WTC11 (cell line): ENCODE measurements around the gene NUDT3. TPM values are rescaled to one million over a fixed set of nuclear protein-coding genes. Genes with fewer than 3 reads are reported as not detected.

ENCODE experiments used
- ATAC-seq: fragments of 200-7000 bp; cut with Tn5 transposase; 2 replicates; pipeline ENCODE4 v1.10.0; 2021; ENCODE audit warnings: mild to moderate bottlenecking, moderate library complexity
- CTCF ChIA-PET: fragments of 300-600 bp; sonication (Branson Sonifier 250); formaldehyde crosslinking; loops from one replicate; lab custom pipeline; 2021; ENCODE audit warnings: antibody characterized with exemption; lab: Charles Lee
- POLR2A ChIA-PET: fragments of 350-600 bp; sonication (Branson Sonifier 250); formaldehyde crosslinking; loops from one replicate; lab custom pipeline; 2021; ENCODE audit warnings: antibody characterized with exemption; lab: Charles Lee
- DNase-seq: peaks from one replicate; pipeline ENCODE4 v3.0.0; 2021; ENCODE audit warnings: low spot score
- H3K27ac Mint-ChIP-seq: 2 replicates; pipeline ENCODE4 v1.8.0; 2021; ENCODE audit warnings: mixed read lengths
- H3K27me3 Mint-ChIP-seq: 2 replicates; pipeline ENCODE4 v1.8.0; 2021; ENCODE audit warnings: low read depth, mild to moderate bottlenecking, moderate library complexity, mixed read lengths
- H3K36me3 Mint-ChIP-seq: 2 replicates; pipeline ENCODE4 v1.8.0; 2021; ENCODE audit warnings: mixed read lengths
- H3K4me1 Mint-ChIP-seq: 2 replicates; pipeline ENCODE4 v1.8.0; 2022; ENCODE audit warnings: mixed read lengths
- H3K4me3 Mint-ChIP-seq: 2 replicates; pipeline ENCODE4 v1.8.0; 2021; ENCODE audit warnings: mild to moderate bottlenecking, moderate library complexity, mixed read lengths
- H3K9me3 Mint-ChIP-seq: 2 replicates; pipeline ENCODE4 v1.8.0; 2021; ENCODE audit warnings: mixed read lengths
- ELF4 ChIP-seq: sonication (generic); formaldehyde crosslinking; IDR thresholded peaks from 2 replicates; pipeline ENCODE4 v1.8.1; 2022; ENCODE audit warnings: low read depth, mild to moderate bottlenecking, moderate library complexity, missing genetic modification reagents
- JUN ChIP-seq: sonication (generic); formaldehyde crosslinking; IDR thresholded peaks from 2 replicates; pipeline ENCODE4 v1.8.0; 2023; ENCODE audit warnings: mild to moderate bottlenecking, missing genetic modification reagents
- NFE2L1 ChIP-seq: sonication (generic); formaldehyde crosslinking; IDR thresholded peaks from 2 replicates; pipeline ENCODE4 v1.8.1; 2023; ENCODE audit warnings: missing genetic modification reagents
- NR2C2 ChIP-seq: sonication (generic); formaldehyde crosslinking; IDR thresholded peaks from 2 replicates; pipeline ENCODE4 v1.8.0; 2022; ENCODE audit warnings: mild to moderate bottlenecking, missing genetic modification reagents
- NR3C1 ChIP-seq: sonication (generic); formaldehyde crosslinking; conservative IDR thresholded peaks from 2 replicates; pipeline ENCODE4 v1.8.1; 2023; ENCODE audit warnings: low read depth, mild to moderate bottlenecking, missing genetic modification reagents
- OVOL2 ChIP-seq: fragments of 250-450 bp; sonication (Bioruptor Pico); IDR thresholded peaks from 2 replicates; pipeline ENCODE4 v1.9.0; 2021; ENCODE audit warnings: mild to moderate bottlenecking, borderline replicate concordance
- PRRX2 ChIP-seq: fragments of 250-450 bp; sonication (Bioruptor Pico); IDR thresholded peaks from 2 replicates; pipeline ENCODE4 v1.8.0; 2021; ENCODE audit warnings: mild to moderate bottlenecking
- RORB ChIP-seq: fragments of 250-450 bp; sonication (Bioruptor Pico); IDR thresholded peaks from 2 replicates; pipeline ENCODE4 v1.9.0; 2021; ENCODE audit warnings: mild to moderate bottlenecking
- SMAD3 ChIP-seq: sonication (generic); formaldehyde crosslinking; IDR thresholded peaks from 2 replicates; pipeline ENCODE4 v1.8.0; 2022; ENCODE audit warnings: missing genetic modification reagents, mild to moderate bottlenecking, borderline replicate concordance
- TEAD1 ChIP-seq: sonication (generic); formaldehyde crosslinking; IDR thresholded peaks from 2 replicates; pipeline ENCODE4 v1.8.0; 2022; ENCODE audit warnings: mild to moderate bottlenecking, missing genetic modification reagents
- TEAD4 ChIP-seq: sonication (generic); formaldehyde crosslinking; IDR thresholded peaks from 2 replicates; pipeline ENCODE4 v1.8.0; 2022; ENCODE audit warnings: mild to moderate bottlenecking, missing genetic modification reagents
- ZNF121 ChIP-seq: sonication (generic); formaldehyde crosslinking; IDR thresholded peaks from 2 replicates; pipeline ENCODE4 v1.8.0; 2023; ENCODE audit warnings: missing genetic modification reagents
- ZNF138 ChIP-seq: sonication (generic); formaldehyde crosslinking; conservative IDR thresholded peaks from 2 replicates; pipeline ENCODE4 v1.8.1; 2022; ENCODE audit warnings: mild to moderate bottlenecking, moderate library complexity, missing genetic modification reagents
- ZNF423 ChIP-seq: fragments of 250-450 bp; sonication (Bioruptor Pico); IDR thresholded peaks from 2 replicates; pipeline ENCODE4 v2.1.2; 2022; ENCODE audit warnings: mild to moderate bottlenecking, moderate library complexity
- ZNF671 ChIP-seq: fragments of 250-450 bp; sonication (Bioruptor Pico); IDR thresholded peaks from 2 replicates; pipeline ENCODE4 v1.8.0; 2021; ENCODE audit warnings: mild to moderate bottlenecking
- total RNA-seq: library from RNA; stranded (reverse); gene quantifications from 3 replicates; pipeline ENCODE4 v1.2.3, GENCODE V29; 2021
- TF ChIP-seq, protein P1 (sequence below): sonication (generic); formaldehyde crosslinking; IDR thresholded peaks from 2 replicates; pipeline ENCODE4 v1.8.1; 2023; ENCODE audit warnings: mild to moderate bottlenecking, missing genetic modification reagents
- TF ChIP-seq, protein P2 (sequence below): sonication (generic); formaldehyde crosslinking; IDR thresholded peaks from 2 replicates; pipeline ENCODE4 v1.8.1; 2023; ENCODE audit warnings: mild to moderate bottlenecking, moderate library complexity, missing genetic modification reagents
- TF ChIP-seq, protein P3 (sequence below): sonication (generic); formaldehyde crosslinking; IDR thresholded peaks from 2 replicates; pipeline ENCODE4 v1.8.1; 2023; ENCODE audit warnings: mild to moderate bottlenecking, missing genetic modification reagents
- TF ChIP-seq, protein P4 (sequence below): sonication (generic); formaldehyde crosslinking; IDR thresholded peaks from 2 replicates; pipeline ENCODE4 v1.8.0; 2022; ENCODE audit warnings: missing genetic modification reagents
- TF ChIP-seq, protein P5 (sequence below): sonication (generic); formaldehyde crosslinking; IDR thresholded peaks from 2 replicates; pipeline ENCODE4 v1.8.1; 2022; ENCODE audit warnings: low read depth, mild to moderate bottlenecking, moderate library complexity, missing genetic modification reagents, borderline replicate concordance

Gene NUDT3
- total RNA-seq, 1 experiment from 2014 or later, result 30.0 TPM

DNA sequence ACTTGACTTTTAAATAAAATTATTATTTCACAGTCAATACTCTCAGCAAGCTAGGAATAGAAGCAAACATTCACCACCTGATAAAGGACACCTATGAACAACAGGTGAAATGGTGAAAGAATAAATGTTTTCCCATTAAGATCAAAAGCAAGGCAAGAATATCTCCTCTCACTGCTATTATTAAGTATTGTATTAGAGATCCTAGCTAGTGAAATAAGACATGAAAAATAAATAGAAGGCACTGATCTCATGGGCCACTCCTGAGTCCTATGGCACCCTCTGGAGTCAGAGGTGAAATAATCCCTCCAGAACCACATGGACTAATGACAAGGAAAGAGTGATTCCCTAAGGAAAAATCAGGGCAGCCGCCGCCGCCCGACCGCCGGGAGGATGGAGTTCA, 4.0 kb upstream of the NUDT3 start:
- Mint-ChIP-seq H3K27ac (no peak overlapping the region), H3K4me1 (peaks cover 11% of the 10 kb centered on the region), H3K36me3 (peaks cover 12% of the 10 kb centered on the region), H3K4me3 (no peak overlapping the region), H3K9me3 (peaks cover 12% of the 10 kb centered on the region), H3K27me3 (no peaks in the 10 kb centered on the region; the same call in 1 of the 2 replicates)
- TF ChIP-seq OVOL2 (CRISPR knock-in tag) (no peak), PRRX2 (no peak), ZNF121 (CRISPR knock-in tag) (no peak), NR3C1 (CRISPR knock-in tag) (no peak), TEAD4 (CRISPR knock-in tag) (no peak), ZNF138 (CRISPR knock-in tag) (no peak), ZNF423 (CRISPR knock-in tag) (no peak), ZNF671 (CRISPR knock-in tag) (no peak), NFE2L1 (CRISPR knock-in tag) (no peak), RORB (CRISPR knock-in tag) (no peak), SMAD3 (no peak), JUN (no peak), TEAD1 (CRISPR knock-in tag) (no peak), ELF4 (CRISPR knock-in tag) (no peak), NR2C2 (CRISPR knock-in tag) (no peak)
- TF ChIP-seq, protein P1, sequence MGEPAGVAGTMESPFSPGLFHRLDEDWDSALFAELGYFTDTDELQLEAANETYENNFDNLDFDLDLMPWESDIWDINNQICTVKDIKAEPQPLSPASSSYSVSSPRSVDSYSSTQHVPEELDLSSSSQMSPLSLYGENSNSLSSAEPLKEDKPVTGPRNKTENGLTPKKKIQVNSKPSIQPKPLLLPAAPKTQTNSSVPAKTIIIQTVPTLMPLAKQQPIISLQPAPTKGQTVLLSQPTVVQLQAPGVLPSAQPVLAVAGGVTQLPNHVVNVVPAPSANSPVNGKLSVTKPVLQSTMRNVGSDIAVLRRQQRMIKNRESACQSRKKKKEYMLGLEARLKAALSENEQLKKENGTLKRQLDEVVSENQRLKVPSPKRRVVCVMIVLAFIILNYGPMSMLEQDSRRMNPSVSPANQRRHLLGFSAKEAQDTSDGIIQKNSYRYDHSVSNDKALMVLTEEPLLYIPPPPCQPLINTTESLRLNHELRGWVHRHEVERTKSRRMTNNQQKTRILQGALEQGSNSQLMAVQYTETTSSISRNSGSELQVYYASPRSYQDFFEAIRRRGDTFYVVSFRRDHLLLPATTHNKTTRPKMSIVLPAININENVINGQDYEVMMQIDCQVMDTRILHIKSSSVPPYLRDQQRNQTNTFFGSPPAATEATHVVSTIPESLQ, result no peak
- TF ChIP-seq, protein P2, sequence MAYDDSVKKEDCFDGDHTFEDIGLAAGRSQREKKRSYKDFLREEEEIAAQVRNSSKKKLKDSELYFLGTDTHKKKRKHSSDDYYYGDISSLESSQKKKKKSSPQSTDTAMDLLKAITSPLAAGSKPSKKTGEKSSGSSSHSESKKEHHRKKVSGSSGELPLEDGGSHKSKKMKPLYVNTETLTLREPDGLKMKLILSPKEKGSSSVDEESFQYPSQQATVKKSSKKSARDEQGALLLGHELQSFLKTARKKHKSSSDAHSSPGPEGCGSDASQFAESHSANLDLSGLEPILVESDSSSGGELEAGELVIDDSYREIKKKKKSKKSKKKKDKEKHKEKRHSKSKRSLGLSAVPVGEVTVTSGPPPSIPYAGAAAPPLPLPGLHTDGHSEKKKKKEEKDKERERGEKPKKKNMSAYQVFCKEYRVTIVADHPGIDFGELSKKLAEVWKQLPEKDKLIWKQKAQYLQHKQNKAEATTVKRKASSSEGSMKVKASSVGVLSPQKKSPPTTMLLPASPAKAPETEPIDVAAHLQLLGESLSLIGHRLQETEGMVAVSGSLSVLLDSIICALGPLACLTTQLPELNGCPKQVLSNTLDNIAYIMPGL (CRISPR knock-in tag), result no peak
- TF ChIP-seq, protein P3, sequence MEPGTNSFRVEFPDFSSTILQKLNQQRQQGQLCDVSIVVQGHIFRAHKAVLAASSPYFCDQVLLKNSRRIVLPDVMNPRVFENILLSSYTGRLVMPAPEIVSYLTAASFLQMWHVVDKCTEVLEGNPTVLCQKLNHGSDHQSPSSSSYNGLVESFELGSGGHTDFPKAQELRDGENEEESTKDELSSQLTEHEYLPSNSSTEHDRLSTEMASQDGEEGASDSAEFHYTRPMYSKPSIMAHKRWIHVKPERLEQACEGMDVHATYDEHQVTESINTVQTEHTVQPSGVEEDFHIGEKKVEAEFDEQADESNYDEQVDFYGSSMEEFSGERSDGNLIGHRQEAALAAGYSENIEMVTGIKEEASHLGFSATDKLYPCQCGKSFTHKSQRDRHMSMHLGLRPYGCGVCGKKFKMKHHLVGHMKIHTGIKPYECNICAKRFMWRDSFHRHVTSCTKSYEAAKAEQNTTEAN (CRISPR knock-in tag), result no peak
- TF ChIP-seq, protein P4, sequence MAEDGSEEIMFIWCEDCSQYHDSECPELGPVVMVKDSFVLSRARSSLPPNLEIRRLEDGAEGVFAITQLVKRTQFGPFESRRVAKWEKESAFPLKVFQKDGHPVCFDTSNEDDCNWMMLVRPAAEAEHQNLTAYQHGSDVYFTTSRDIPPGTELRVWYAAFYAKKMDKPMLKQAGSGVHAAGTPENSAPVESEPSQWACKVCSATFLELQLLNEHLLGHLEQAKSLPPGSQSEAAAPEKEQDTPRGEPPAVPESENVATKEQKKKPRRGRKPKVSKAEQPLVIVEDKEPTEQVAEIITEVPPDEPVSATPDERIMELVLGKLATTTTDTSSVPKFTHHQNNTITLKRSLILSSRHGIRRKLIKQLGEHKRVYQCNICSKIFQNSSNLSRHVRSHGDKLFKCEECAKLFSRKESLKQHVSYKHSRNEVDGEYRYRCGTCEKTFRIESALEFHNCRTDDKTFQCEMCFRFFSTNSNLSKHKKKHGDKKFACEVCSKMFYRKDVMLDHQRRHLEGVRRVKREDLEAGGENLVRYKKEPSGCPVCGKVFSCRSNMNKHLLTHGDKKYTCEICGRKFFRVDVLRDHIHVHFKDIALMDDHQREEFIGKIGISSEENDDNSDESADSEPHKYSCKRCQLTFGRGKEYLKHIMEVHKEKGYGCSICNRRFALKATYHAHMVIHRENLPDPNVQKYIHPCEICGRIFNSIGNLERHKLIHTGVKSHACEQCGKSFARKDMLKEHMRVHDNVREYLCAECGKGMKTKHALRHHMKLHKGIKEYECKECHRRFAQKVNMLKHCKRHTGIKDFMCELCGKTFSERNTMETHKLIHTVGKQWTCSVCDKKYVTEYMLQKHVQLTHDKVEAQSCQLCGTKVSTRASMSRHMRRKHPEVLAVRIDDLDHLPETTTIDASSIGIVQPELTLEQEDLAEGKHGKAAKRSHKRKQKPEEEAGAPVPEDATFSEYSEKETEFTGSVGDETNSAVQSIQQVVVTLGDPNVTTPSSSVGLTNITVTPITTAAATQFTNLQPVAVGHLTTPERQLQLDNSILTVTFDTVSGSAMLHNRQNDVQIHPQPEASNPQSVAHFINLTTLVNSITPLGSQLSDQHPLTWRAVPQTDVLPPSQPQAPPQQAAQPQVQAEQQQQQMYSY (CRISPR knock-in tag), result no peak
- TF ChIP-seq, protein P5, sequence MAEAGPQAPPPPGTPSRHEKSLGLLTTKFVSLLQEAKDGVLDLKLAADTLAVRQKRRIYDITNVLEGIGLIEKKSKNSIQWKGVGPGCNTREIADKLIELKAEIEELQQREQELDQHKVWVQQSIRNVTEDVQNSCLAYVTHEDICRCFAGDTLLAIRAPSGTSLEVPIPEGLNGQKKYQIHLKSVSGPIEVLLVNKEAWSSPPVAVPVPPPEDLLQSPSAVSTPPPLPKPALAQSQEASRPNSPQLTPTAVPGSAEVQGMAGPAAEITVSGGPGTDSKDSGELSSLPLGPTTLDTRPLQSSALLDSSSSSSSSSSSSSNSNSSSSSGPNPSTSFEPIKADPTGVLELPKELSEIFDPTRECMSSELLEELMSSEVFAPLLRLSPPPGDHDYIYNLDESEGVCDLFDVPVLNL (CRISPR knock-in tag), result no peak
- ChIA-PET CTCF (interaction anchor here (0.8 to 1.4 kb wide), 2 partner anchors 147 to 233 kb away, joined by 3 to 5 read pairs; partner anchors contain the start of gene SMIM29), POLR2A (no interaction called here)
- ATAC-seq (no peak), DNase-seq (no peak)
